Stimulated activated CD8-positive, alpha-beta memory T cell treated with anti-CD3 and anti-CD28 coated beads, Interleukin-15, amount 100 ng/mL, for 4 hours (primary cell): ENCODE data around the gene IL1A.
"Not testable (repeated sequence)": the region's sequence is repeated elsewhere in the genome, so short reads cannot be mapped to it uniquely, and the experiment has no call there.

Experiments
- DNase-seq, 2 donors: peaks; one replicate each; pipeline ENCODE4 v3.0.0-alpha.2; 2020; ENCODE audit warnings: low read depth in 2 of 2

IL1A gene

GRCh38 chr2:112784199-112785189, at the start of gene IL1A:
Gene IL1A, minus strand, starts transcription at chr2:112784493. Its CDS starts 723 bp downstream, at chr2:112783770.
- DNase-seq = no peak

- DNase-seq = no peak
Measured at GRCh38 chr2:112833976-112834375, 49.7 kb upstream of the IL1A start.

GRCh38 chr2:112833639-112833931, 49.3 kb upstream of the IL1A start:
- not testable (repeated sequence) for DNase-seq

DNA sequence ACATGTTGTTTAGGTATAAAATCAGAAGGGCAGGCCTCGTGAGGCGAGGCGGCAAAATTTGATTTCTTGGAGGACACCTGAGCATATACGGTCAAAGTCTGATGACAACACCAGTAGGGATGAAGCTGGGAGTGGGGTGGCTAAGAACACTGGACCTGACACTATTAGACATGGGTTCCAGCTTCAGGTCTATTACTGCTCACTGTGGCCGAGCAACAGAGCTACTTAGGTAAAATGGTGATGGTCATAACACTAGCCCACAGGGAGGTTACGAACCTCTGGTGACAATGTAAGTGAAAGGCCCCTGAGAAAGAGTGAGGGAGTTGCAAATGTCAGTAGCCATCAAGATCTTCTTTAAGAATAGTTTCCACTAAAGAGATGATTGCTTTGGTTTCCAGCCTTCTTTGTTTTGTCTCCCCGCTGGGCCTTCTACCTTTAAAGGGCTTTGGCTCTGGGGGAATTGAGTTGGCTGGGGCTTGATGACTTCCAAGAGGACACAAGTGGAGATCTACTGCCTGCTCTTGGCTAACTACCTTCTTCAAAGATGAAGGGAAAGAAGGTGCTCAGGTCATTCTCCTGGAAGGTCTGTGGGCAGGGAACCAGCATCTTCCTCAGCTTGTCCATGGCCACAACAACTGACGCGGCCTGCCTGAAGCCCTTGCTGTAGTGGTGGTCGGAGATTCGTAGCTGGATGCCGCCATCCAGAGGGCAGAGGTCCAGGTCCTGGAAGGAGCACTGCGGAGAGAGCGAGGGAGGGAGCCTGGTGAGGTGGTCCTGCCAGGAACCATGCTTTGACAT, 48.7 kb upstream of the IL1A start:
- DNase-seq = no peak

DNA sequence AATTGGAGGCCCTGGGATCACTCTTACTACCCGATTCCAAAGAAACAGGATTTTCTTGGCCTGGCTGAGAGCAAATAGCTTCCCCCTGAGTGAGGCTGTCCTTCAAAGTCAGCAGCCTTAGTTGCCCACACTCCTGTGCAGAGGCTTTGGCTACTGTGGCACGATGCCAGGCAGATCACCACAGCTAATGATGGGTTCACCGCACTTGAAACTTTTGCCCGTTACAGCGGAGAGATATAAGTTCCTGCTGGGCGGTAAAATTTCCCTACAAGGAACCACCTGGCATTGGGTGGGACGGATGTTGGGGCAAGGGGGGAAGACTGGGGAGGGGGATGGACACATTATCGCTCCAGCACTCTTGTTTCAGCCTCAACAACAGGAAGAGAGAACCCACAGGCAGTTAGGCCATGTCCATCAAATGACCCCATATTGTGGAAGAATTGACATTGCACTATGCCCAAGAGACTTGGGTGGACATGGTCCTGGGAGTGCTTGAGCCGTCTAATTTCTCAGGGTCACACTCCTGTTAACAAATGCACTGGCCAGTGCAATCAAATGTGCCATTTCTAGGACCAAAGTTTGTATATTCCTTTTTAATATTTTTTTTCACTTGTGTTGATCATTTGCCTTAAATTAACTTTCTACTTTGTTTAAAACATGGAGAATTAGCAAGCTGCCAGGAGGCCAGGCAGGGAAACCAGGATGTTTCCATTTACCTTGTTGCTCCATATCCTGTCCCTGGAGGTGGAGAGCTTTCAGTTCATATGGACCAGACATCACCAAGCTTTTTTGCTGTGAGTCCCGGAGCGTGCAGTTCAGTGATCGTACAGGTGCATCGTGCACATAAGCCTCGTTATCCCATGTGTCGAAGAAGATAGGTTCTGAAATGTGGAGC, 47.9 kb upstream of the IL1A start:
- DNase-seq = no peak

- no peak for DNase-seq
Measured at GRCh38 chr2:112831513-112831845, 47.2 kb upstream of the IL1A start.

DNA sequence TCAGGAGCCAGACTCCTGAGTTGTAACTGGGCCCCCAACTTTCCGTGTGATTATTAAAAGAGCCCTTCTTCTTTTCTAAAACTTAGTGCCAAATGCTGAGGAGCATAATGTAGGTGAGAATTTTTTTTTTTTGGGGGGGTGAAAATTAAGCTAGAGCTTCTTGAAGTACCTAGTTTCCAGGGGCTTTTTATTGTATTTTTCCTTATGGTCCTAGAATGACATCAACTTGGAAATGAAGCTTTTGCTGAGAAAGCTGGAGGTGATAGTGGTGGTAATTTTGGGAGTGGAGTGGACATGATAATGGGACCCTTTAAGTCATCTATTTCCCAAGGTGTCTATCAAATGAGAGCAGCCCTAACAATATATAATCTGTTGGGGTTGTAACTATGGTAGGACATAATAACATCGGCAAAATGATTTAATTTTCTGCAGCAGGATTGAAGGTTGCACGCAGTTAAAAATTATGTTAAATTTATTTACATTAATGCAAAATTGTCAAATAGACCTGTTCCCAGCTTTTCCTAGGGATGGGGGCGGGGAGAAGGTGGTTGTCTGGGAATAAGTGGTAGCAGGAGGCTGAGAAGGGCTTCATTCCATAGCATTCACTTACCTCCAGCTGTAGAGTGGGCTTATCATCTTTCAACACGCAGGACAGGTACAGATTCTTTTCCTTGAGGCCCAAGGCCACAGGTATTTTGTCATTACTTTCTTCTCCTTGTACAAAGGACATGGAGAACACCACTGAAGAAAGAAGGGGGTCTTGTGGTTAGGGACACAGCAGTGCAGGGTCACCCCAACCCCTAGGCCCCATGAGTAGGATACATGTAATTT, 46.6 kb upstream of the IL1A start:
- no peak for DNase-seq

DNA sequence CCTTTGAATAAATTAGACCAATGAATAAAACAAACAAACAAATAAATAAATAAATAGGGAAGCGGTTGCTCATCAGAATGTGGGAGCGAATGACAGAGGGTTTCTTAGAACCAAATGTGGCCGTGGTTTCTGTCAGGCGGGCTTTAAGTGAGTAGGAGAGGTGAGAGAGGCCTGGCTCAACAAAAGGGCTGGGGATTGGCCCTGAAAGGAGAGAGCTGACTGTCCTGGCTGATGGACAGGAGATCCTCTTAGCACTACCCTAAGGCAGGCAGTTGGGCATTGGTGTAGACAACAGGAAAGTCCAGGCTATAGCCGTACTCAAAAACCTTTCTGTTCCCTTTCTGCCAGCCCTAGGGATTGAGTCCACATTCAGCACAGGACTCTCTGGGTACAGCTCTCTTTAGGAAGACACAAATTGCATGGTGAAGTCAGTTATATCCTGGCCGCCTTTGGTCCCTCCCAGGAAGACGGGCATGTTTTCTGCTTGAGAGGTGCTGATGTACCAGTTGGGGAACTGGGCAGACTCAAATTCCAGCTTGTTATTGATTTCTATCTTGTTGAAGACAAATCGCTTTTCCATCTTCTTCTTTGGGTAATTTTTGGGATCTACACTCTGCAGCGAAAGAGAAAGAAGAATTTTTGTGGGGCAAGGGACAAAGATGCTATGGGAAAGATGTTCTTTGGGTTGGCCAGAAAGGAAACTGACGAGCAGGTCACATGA, 45.8 kb upstream of the IL1A start:
- DNase-seq = no peak

- DNase-seq = no peak
Measured at GRCh38 chr2:112829101-112829960, 45.0 kb upstream of the IL1A start.

DNA sequence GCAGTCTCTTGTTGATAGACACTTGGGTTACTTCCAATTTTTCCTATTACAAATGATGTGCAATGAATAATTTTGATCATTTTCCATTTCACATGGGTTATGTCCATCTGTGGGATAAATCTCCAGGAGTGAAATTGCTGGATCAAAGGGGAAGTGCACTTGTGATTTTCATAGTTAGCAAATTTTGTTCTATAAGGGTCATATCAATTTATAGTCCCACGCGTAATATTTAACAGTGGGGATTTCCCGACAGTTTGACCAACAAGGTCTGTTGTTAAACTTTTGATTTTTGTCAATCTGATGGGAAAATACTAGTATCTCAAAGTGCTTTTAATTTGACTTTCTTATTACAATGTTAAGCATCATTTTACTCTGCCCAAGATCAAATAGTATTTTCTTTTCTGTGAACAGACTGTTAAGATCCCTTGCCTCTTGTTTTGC, 44.0 kb upstream of the IL1A start:
- DNase-seq = no peak

- no peak for DNase-seq
Measured at GRCh38 chr2:112827604-112828185, 43.4 kb upstream of the IL1A start.

- no peak for DNase-seq
Measured at GRCh38 chr2:112827009-112827408, 42.7 kb upstream of the IL1A start.

- no peak for DNase-seq
Measured at GRCh38 chr2:112825706-112826105, 41.4 kb upstream of the IL1A start.

- DNase-seq = no peak
Measured at GRCh38 chr2:112824694-112825085, 40.4 kb upstream of the IL1A start.

- no peak for DNase-seq
Measured at GRCh38 chr2:112821682-112822081, 37.4 kb upstream of the IL1A start.

- no peak for DNase-seq
Measured at GRCh38 chr2:112821142-112821541, 36.8 kb upstream of the IL1A start.

- DNase-seq = no peak
Measured at GRCh38 chr2:112820343-112820742, 36.0 kb upstream of the IL1A start.

GRCh38 chr2:112819081-112819480, 34.8 kb upstream of the IL1A start:
- no peak for DNase-seq
